GM19397 (cell line): ENCODE results near the gene CFAP58.

Source experiments
- ATAC-seq: cut with Tn5 transposase; IDR thresholded peaks from one replicate; pipeline ENCODE4 v1.9.1; 2021; ENCODE audit warnings: mild to moderate bottlenecking, moderate library complexity; ENCODE audit not compliant: unreplicated experiment

CFAP58 gene

GRCh38 chr10:104479906-104480593 is 126.4 kb downstream of the CFAP58 start:
- no peak for ATAC-seq

DNA sequence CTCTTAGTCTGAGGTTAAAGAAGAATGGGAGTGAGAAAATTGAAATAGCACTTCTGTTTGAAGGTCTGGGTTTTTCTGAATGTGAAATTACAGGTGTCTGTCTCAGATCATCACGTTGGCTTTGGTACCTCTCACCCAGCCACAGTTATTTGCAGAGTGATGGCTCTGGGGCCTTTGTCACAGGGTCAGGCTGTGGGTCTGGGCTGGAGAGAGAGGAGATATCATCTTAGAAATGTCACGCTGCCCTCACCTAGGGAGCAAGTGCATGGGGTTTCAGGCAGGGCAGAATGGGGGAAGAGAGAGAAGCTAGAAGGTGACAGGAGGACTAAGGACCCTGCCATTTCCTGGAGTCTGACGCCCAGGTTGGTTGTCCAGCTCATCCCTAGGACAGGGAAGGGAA is 127.2 kb downstream of the CFAP58 start:
- ATAC-seq: no peak

GRCh38 chr10:104483582-104483981 is 129.9 kb downstream of the CFAP58 start:
- no peak for ATAC-seq

DNA sequence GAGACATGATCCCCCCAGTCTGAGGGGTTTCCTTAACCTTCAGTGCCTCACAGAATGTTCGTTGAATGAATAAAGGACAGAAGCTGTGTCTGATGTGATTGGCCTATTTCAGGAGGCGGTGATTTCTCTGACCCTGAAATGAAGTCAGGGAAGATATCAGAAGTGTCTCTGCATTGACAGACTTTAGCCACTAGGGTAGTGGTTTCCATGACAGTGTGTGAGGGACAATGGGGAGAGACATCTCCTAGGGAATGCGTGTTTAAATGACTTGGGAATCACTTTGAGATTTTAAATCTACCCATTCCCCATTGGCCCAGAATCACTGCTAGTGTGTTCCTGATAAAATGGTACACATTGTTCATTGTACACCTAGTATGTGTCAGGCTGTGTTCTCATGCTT is 132.0 kb downstream of the CFAP58 start:
- no peak for ATAC-seq

- ATAC-seq: no peak
These were observed 133.2 kb downstream of the CFAP58 start for GRCh38 chr10:104486803-104487202.

DNA sequence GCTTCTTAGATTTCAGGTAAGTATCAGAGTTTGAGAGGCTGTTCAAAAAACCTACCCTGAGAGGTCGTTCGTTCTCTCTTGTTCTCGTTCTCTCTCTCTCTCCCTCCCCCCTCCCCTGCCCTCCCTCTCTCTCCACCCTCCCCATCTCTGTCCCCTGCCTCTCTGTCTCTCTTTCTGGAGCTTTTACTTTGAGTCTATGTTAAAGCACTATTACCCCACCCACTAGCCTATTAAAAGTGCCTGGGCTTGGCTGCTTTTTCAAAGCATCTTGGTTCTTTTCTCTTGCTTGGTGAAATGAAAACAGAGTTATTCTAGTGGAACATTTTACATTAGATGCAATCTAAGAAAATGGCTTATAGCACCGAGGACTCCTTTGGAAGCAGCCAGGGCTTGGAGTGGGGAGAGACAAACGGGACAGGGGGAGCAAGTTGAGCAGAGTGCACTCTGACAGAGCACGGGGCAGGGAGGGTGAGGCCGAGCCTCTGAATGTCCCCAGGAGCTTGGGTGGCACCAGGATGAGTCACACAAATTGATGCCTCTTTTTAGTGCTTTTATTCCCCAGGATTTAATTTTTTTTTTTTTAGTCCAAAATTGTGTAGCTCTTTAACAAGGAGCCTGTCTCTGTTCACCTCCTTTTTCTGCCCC is 134.3 kb downstream of the CFAP58 start:
- no peak for ATAC-seq

DNA sequence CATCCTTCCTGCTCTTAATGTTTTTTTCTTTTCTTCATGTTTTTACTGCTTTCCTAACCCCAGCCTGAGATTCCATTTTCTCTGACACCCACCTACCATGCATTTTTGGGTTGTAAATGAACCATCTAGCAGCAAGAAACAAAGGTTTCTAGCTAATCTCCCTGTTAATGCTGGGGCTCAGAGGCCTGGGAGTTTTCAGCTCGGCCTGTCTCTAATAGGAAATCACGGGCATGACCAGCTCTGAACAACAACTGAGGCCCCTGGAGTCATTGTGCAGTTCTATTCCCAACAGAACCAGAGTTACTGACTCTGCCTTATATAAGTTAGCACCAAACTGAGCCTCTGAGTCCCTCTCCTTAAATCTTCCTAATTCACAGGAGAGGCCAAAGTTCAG is 134.8 kb downstream of the CFAP58 start:
- no peak for ATAC-seq

DNA sequence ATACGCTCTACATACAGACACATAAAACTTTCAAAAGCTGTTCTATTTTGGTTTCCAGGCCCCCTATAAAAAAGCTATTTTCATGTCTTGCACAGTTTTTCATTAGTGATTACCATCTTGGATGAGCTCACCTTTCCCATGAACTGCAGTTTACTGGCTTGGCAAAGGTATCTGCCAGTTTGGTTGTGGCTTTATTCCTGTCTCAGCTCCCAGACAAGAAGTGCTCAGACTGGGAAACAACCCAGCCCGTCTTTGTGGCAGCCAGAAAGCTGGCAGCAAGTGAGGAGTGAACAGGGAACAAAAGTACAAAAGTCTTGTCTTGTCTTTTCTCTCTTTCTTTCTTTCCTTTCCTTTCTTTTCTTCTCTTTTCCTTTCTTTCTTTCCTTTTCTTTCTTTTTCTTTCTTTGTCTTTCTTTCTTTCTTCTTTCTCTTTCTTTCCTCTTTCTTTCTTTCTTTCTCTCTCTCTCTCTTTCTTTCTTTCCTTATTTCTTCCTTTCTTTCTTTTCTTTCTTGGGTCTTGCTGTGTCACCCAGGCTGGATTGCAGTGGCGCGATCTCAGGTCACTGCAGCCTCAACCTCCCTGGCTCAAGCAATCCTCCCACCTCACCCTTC is 138.8 kb downstream of the CFAP58 start:
- ATAC-seq: no peak

DNA sequence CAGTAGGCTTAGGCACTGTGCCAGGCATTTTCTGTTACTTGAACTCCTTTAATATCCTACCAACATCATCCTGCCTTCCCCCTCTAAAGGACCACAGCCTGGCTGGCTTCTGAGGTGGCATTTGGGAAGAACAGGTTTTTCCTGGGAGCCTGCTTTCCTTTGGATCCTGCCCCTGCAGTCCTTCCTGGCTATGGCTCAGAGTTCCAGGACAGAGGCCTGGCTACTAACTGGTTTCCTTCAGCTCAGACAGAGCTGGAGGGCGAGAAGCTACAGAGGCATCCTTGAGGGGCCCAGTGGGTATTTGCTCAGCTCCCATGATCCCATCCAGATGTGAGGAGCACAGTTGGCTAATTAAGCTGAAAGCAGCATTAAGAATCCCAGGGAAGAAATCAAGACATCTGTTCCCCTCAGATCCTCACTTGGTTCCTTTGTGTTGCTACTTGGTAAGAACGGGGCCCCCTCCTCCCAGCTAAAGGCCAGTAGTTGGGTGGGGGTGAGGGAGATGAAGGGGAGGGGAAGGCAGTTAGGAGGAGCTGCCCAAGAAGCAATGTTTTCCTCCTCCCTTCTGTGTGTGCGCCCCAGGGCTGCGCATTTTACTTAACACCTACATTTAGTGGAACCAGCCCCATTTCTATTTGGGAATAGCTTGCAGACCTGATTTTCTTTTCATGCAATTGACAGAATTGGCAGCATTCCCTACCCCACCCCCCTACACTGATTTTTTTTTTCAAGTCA is 144.9 kb downstream of the CFAP58 start:
- no peak for ATAC-seq

GRCh38 chr10:104501449-104501848 is 147.8 kb downstream of the CFAP58 start:
- no peak for ATAC-seq

- no peak for ATAC-seq
These were observed 148.4 kb downstream of the CFAP58 start for GRCh38 chr10:104501864-104502579.

DNA sequence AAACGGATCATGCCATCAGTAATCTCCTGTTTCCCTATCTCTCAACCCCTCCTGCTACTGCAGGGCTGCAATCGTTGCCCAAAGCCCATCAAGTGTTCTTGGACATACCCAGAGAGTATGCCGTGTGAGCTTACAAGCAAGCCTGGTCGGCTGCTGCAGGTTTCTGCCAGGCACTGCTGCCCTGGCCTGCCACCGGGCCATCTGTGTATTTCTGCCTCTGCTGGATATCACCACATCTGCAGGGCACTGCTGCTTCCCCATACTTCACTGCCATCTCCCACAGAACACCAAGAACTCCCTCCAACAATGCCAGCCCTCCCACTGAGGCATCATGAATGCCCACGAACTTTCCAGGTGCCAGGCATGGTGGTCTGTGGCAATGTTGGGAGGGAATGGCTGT is 149.3 kb downstream of the CFAP58 start:
- ATAC-seq: no peak
